HG02870 (cell line): ENCODE measurements around the gene FAM187B.
"Not testable (repeated sequence)": the region's sequence is repeated elsewhere in the genome, so short reads cannot be mapped to it uniquely, and the experiment has no call there.

Experiments
- ATAC-seq: cut with Tn5 transposase; IDR thresholded peaks from one replicate; pipeline ENCODE4 v1.9.1; 2021; ENCODE audit warnings: mild to moderate bottlenecking, moderate library complexity; ENCODE audit not compliant: unreplicated experiment

FAM187B gene

DNA sequence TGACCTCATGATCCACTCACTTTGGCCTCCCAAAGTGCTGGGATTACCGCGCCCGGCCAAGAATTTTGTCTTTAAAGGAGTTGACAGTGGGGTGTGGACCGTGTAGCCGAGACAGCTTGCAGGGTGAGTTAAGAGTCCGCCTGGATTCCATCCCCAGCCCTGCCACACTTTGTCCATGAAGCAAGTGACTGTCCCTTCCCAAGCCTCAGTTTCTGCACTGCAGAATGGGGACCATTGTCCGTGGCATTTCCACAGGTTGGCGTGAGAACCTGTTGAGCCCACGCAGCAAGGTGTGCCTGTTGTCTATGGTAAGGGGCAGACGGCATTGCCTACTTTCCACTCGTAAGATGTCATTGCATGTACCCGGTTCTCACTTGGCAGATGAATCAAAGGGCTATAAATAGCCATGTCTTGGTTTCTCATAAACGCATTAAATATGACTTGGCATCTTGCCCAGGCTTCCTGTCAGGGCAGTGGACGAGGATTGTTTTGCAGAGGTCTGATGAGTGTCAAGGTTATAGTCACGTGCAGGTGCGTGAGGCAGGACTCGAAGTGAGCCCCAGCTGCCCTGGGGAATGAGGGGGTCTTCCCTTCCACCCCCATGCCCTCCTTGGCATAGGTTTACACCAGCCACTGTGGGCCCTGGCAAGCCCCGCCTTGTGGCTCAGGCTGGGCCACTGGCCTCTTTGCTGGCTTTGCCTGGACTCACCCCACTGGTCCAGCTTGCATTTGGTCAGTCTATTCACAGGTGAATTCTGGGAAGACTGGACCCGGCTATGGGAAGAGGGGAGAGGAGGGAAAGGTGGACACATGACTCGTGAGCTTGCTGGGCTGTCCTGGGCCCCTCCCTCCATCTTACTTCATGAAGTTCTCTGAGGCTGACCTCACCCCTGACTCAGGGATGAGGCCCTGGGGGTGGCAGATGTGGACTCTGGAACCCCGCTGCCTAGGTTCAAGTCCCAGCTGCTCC is 14.6 kb downstream of the FAM187B start:
- no peak for ATAC-seq

DNA sequence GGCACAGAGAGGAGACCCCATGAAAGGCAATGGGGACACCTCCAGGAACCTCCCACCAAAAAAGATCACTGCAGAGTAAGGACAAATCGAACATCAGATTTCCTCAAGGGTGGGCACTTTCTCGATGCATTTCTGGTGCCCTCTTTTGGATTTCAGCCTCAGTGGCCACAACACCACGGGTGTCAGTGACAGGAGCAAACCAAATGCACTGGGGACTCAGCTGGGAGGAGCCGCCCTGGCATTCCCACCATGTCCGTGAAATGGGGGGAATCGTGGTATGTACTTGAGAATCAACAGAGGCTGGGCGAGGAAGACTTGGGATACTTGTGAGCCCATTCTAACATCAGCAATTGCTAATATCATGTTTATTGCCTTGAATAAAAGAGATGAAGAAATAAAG is 16.3 kb downstream of the FAM187B start:
- ATAC-seq = no peak

DNA sequence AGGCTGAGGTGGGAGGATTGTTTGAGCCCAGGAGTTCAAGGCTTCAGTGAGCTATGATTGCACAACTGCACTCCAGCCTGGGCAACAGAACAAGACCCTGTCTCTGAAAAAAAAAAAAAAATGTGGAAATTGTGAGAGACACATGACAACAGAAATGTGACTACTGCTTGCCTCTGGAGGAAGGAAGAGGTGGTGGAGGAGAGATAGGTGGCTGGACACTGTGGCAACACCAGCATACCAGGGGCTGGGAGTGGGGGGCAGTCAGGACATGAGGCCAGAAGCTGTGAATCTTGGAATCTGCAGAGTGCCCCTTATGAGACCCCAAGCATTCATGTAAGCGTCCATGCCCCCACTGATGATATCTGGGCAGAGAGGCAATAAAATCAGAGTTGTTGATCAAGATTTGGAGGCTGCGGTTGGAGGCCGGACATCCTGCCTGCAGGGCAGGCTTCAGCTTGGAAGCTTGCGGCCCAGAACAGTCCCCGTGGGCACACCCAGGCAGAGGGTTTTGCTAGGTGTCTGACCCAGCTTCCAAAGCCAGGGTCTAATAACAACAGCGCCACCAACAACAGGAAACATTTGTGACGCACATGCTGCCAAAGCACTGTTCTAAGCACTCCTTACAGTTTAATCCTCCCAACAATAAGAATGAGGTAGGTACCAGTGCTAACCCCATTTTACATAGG is 16.9 kb downstream of the FAM187B start:
- no peak for ATAC-seq

DNA sequence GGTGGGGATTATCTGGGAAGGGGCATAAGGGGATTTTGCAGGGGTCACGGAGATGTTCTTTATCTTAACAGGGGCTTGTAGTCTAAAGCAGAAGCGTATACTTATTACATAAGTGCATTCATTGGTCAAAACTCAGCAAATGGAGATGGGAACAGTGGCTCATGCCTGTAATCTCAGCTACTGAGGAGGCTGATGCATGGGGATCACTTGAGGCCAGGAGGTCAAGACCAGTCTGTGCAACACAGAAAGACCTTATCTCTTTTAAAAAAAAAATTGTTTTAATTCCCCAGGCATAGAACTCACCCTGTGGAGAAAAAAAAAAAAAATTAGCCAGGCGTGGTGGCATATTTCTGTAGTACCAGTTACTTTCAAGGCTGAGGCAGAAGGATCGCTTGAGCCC is 18.9 kb downstream of the FAM187B start:
- no peak for ATAC-seq

DNA sequence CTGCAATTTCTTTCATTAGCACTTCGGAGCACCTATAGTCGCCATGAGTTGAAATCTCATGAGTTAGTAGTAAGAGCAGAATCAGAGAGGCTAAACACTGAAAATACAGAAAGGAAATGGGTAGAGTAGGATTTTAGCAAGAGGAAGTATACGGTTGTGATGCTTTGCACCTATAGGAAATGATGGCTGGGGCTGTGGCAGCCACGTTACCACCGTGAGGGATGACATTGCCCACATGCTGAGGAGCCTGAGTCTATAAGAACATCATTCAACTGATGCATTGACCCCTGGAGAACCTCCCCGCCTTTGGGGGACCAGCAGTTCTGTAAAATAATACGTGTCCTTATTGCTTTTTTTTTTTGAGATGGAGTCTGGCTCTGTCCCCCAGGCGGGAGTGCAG is 20.4 kb downstream of the FAM187B start:
- no peak for ATAC-seq

DNA sequence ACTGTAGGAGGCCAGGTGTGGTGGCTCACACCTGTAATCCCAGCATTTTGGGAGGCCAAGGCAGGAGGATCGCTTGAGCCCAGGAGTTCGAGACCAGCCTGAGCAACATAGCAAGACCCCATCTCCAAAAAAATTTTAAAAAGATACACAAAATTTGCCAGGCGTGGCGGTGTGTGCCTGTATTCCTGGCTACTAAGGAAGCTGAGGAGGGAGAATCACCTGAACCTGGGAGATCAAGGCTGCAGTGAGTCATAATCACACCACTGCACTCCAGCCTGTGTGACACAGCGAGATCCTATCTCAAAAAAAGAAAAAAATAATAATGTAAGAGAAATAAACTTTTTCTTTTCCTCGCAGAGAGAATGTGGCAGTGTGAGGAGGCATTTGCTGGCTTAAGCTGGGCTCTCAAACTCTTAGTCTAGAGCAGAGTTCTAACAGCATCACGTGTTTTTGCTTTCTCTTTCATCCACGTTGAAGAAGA is 21.1 kb downstream of the FAM187B start:
- ATAC-seq = no peak

DNA sequence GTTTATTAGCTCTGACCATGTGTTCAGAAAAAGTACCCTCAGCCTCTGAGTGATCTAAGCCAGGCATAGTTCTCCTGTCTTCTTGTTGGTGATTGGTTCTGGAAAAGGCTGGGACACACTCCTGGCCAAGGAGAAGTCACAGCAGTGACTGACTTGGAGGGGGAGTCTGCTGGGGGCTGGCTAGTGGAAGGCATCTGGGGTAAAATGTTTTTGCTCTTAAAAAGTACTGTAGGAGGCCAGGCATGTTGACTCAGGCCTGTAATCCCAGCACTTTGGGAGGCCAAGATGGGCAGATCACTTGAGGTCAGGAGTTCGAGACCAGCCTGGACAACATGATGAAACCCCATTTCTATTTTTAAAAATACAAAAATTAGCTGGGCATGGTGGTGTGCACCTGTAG is 21.7 kb downstream of the FAM187B start:
- no peak for ATAC-seq

DNA sequence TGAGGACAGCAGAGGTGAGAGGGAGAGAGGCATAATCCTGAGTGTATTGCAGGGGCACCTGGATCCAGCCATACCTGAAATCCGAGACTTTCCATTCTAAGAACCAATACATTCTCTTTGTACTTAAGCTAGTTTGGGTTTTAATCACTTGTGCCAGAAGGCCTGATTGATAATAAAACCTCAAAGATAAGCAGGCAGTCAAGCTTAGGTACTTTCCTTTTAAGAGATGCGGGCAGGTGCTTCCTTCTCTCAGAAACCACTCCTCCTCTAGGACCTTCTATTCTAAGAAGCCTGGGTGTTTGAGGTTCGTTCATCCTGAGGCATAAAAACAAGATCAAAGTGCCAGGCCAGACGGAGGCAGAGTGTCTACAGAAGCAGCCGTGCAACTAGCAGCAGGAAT is 22.2 kb downstream of the FAM187B start:
- no peak for ATAC-seq

DNA sequence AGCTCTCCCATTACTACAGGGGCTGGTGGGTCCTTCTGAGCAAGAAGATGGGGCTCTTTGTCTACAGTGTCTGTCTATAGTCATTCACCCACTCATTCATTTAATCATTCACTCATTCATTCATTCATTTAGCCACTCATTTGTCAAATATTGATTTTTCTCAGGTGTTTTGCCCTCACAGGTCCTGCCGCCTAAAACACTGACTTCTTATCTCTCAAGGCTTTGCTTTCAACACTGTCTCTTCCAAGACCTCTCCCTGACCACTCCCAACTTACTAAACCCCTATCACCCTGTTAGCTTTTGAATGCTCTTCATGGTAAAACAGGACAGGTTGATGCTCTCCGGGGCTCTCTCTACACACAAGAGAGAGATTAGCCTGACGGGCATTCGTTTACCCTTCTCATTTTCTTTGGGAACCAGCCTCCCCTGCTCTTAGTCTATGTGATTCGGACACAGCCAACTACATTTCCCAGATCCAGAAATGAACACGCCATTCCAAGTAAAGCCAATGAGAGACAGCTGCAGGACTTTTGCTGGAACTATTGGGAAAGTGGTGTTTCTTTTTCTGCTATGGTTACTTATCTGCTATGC is 22.7 kb downstream of the FAM187B start:
- ATAC-seq = peak; percentile 17

DNA sequence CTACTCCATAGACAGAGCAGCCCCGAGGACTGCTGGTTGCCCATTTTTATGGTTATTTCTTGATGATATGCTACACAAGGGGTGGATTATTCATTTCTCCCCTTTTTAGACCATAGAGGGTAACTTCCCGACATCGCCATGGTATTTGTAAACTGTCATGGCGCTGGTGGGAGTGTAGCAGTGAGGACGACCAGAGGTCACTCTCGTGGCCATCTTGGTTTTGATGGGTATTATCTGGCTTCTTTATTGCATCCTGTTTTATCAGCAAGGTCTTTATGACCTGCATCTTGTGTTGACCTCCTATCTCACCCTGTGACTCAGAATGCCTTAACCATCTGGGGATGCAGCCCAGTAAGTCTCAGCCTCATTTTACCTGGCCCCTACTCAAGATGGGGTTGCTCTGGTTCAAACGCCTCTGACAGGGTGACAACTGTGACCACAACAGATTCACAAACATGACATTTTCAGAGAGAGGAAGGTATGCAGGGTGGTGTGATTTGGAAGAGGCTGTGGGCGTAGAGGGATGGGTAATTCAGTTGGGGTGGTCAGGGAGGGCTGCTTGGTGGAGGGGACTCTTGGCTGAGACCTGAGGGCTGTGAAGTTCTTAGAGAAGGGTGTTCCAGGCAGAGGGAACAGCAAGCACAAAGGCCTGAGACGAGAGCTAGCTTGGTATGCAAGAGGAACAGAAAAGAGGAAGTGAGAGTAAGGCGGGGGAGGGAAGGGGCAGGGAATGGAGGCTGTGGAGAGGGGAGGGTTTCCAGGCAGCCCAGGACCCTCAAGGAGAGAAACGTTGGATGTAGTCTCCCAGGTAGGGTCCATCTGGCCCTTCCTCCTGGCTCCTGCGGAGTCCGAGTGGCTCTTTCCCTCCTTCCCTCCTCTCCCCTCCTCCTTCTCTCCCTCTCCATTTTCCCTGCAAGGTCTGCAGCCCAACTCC is 23.5 kb downstream of the FAM187B start:
- ATAC-seq = peak; percentile 58

DNA sequence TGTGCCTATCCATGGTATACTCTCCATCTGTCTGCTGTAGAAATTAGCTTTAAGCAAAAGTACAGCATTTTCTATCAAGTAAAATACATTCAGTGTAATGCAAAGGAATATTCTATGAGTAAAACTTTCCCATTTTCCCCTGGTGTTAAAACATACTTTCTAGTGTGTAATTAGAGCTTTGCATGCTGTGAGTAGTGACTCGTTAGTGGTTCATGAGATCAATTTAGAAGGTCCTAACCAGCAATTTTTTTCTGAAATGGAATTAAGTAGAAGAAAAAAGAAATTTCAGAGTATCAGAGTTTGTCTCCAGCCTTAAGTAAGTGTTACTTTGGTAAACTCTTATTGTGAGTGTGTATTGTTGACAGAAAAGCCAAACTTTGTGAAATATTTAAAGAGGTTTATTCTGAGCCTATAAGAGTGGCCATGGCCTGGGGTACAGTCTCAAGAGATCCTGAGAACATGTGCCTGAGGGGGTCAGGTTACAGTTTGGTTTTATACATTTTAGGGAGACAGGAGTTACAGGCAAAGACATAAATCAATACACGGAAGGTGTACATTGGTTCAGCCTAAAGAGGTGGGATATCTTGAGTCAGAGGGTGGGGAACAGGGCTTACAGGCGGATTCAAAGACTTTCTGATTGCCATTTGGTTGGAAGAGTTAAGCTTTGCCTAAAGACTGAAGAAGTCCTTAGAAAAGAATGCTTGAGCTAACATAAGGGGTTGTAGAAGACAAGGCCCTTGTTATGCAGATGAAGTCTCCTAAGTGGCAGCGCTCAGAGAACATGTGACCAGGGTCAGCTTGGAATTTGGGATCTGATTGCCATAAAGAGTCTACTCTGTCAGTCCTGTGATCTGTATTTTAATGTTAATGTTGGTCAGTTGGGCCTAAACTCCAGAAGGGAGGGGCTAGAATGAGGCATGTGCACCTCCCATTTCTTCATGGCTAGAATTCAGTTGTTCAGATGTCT is 25.5 kb downstream of the FAM187B start:
- no peak for ATAC-seq

DNA sequence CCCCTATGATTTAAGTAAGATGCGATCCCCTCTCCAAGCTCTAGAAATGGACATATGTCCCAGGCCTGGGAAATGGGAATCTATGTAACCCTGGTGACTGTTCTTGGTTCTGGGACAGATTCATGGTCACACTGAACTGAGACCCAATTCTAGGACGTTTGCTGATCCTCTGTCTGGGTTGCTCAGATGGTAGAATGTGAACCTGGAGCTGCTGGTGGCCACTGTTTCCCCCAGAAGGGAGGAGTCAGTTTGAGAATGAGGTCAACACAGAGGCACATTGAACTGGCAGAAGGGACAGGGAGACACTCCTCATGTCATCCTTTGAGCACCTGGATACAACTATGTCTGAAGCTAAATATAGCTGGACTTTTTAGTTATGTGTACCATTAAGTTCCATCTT is 29.1 kb downstream of the FAM187B start:
- ATAC-seq = no peak

DNA sequence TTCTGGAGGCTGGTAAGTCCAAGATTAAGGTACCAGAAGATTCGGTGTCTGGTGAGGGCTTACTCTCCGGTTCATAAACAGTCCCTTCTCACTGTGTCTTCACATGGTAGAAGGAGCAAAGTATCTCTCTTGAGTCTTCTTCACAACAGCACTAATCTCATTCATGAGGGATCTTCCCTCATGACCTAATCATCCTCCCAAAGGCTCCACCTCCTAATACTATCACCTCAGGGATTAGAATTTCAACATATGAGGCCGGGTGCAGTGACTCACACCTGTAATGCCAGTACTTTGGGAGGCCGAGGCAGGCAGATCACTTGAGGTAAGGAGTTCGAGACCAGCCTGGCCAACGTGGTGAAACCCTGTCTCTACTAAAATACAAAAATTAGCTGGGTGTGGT is 31.7 kb downstream of the FAM187B start:
- not testable (repeated sequence) for ATAC-seq

DNA sequence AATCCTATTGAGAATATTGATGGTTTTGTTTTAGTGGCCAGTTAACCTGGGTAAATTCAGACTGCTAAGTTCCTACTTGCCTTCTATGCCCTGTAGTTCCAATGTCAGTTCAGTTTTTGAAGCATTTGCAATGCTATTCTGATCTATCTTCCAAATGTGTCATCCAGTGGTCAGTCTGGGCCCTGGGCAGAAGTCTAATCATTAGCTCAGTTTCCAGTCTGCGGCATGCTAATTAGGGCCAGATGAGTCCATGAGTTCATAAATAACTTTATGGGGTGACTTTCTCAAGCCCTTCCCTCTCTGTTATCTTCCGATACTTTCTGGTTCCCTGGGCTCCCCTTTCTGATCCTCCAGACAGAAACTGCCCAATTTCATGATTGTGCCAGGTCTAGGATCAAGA is 32.7 kb downstream of the FAM187B start:
- no peak for ATAC-seq

DNA sequence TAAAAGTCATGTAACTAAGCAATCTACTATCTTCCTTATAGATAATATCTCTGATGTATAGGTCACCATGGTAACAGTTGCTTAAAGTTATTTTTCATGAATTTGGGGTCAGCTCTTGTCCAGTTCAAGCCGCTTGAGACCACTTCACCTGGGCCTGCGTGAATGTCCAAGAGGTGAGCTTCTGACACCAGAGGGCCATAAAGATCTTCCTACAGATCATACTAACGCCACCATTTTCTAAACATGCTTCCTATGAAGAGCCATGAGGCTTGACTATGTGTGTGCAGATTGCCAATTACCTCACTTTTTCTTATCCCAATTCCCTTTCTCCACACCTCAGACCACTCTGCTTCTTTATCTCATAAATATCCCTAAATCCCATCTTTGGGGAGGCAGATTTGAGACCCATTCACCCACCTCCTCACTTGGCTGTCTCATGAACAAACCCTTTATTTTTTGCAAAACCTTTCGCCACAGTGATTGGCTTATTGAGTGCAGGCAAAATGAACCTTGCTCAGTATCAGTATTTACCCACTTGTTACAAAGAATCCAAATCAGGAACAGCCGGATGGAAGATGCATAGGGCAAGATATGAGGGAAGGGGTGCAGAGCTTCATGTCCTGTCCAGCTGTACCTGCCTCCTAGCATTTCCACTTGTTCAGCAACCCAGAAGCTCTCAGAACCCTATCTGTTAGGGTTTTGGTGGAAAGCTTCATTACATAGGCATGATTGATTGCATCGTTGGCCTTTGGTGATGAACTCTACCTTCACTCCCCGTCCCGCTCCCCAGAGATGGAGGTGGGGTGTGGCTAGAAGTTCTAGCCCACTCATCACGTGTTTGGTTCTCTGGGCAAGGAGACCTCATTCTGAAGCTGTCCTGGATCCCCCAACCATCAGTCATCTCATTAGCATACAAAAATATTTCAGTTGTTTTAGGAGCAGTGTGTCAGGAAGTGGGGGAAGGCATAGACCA is 34.2 kb downstream of the FAM187B start:
- no peak for ATAC-seq

DNA sequence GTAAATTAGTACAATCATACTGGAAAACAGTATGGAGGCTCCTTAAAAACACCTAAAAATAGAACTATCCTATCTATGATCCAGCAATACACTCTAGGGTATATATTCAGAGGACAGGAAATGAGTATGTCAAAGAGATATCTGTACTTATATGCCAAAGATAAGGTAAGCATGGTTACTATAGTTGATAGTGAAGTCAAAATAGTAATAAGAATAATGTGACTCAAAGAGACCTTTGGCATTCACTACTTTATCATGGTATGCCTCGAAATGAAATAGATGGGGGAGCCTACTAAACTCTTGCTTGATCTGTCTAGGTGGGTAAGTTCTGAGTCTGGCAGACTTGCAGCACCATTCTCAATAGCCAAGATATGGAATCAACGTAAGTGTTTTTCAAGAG is 43.7 kb downstream of the FAM187B start:
- ATAC-seq = no peak

DNA sequence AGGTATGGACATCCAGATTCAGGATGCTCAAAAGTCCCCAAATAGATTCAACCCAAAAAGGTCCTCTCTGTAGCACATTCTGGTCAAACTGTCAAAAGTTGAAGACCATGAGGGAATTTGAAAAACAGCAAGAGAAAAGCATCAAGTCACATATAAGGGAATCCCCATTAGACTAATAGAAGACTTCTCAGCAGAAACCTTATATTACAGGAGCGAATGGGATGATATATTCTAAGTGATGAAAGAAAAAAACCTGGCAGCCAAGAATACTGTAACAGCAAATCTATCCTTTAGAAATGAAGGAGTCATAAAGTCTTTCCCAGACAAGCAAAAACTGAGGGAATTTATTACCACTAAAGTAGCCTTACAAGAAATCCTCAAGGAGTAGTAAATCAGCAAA is 44.3 kb downstream of the FAM187B start:
- no peak for ATAC-seq

DNA sequence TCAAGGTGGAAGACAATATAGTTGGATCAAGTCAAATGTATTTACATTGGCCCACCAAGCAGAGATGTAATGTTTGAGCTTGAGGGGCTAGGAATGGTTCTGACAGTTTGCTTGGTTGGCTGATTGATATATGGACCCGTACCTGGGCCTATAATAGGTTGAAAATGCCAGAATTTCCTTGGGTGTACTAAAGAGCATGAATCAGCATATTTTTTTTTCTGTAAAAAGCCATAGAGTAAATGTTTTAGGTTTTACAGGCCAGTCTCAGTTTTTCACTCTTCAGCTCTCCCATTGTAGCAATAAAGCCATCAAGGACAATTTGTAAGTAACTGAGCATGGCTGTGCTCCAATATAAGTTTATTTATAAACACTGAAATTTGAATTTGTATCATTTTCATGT is 47.2 kb downstream of the FAM187B start:
- ATAC-seq = no peak
